DOHH2 (cell line): ENCODE measurements around the gene DHRS7C.

ENCODE experiments used
- CTCF ChIP-seq: fragments of 200-600 bp; sonication (generic); IDR thresholded peaks from one replicate; pipeline ENCODE4 v1.5.1; 2014; ENCODE audit warnings: antibody characterized with exemption, mild to moderate bottlenecking, low read depth, low read length; ENCODE audit not compliant: poor library complexity, severe bottlenecking
- EZH2phosphoT487 ChIP-seq: fragments of 200-600 bp; sonication (generic); IDR thresholded peaks from 2 replicates; pipeline ENCODE4 v1.6.1; 2017; ENCODE audit warnings: borderline replicate concordance, mild to moderate bottlenecking, antibody characterized with exemption, low read length, moderate library complexity, mixed read lengths

GRCh38 chr17:9766970-9767369 lies 24.4 kb downstream of the DHRS7C start:
- TF ChIP-seq CTCF = no peak
- TF ChIP-seq EZH2phosphoT487 = no peak
